Neural cell (in vitro differentiated cells): ENCODE measurements around the gene SLC12A7.

ENCODE experiments used
- CTCF ChIP-seq: fragments of 450-650 bp; IDR thresholded peaks from 2 replicates; pipeline ENCODE4 v1.5.1; 2014; ENCODE audit warnings: antibody characterized with exemption, mild to moderate bottlenecking, moderate library complexity; ENCODE audit not compliant: poor library complexity, severe bottlenecking
- EP300 ChIP-seq: fragments of 450-650 bp; conservative IDR thresholded peaks from 2 replicates; pipeline ENCODE4 v1.6.1; 2014; ENCODE audit warnings: antibody characterized with exemption, mild to moderate bottlenecking, moderate library complexity; ENCODE audit not compliant: poor library complexity, severe bottlenecking
- EZH2 ChIP-seq: fragments of 200-600, 300-800 bp; shearing (Covaris generic), sonication (generic); IDR thresholded peaks from 2 replicates; pipeline ENCODE4 v1.6.1; 2014; ENCODE audit warnings: antibody characterized with exemption, low read length, borderline replicate concordance, mild to moderate bottlenecking; ENCODE audit not compliant: insufficient read depth, poor library complexity, severe bottlenecking
- MXI1 ChIP-seq: fragments of 450-650 bp; conservative IDR thresholded peaks from 2 replicates; pipeline ENCODE4 v1.6.1; 2014; ENCODE audit warnings: antibody characterized with exemption, mild to moderate bottlenecking; ENCODE audit not compliant: poor library complexity, severe bottlenecking
- POLR2AphosphoS5 ChIP-seq: IDR thresholded peaks from 2 replicates; pipeline ENCODE4 v1.6.1; 2012
- RAD21 ChIP-seq: fragments of 450-650 bp; conservative IDR thresholded peaks from 2 replicates; pipeline ENCODE4 v1.6.1; 2014; ENCODE audit warnings: antibody characterized with exemption, mild to moderate bottlenecking, moderate library complexity
- REST ChIP-seq: IDR thresholded peaks from 2 replicates; pipeline ENCODE4 v1.6.1; 2012; ENCODE audit warnings: borderline replicate concordance
- SMC3 ChIP-seq: fragments of 450-650 bp; conservative IDR thresholded peaks from 2 replicates; pipeline ENCODE4 v1.6.1; 2014; ENCODE audit warnings: antibody characterized with exemption, mild to moderate bottlenecking, moderate library complexity; ENCODE audit not compliant: poor library complexity
- TAF1 ChIP-seq: IDR thresholded peaks from 2 replicates; pipeline ENCODE4 v1.6.1; 2012; ENCODE audit warnings: low read depth

- TF ChIP-seq CTCF (peak; percentile 32), POLR2AphosphoS5 (no peak), EZH2 (no peak), TAF1 (no peak), RAD21 (peak; percentile 22), REST (no peak), MXI1 (no peak), EP300 (no peak), SMC3 (no peak)
Observed at GRCh38 chr5:1140171-1140817, 28.4 kb upstream of the SLC12A7 start.
